Thoracic aorta (tissue), 2 donors: Measurements from ENCODE around the gene CERS1. TPM values are rescaled to one million over a fixed set of nuclear protein-coding genes. Genes with fewer than 3 reads are reported as not detected.

Source experiments
- ATAC-seq: fragments of 150-250 bp; one replicate; pipeline ENCODE4 v1.8.0; 2017; ENCODE audit warnings: low read depth; ENCODE audit not compliant: insufficient number of reproducible peaks, low FRiP score
- DNase-seq: peaks from one replicate; pipeline ENCODE4 v3.0.0-alpha.2; 2020; ENCODE audit warnings: low spot score
- H3K27ac ChIP-seq, 2 donors: fragments of 200-600 bp; sonication (generic); 1 replicate in 1 of 2; 2 replicates in 1 of 2; pipeline ENCODE4 v1.5.1; 2016; ENCODE audit warnings: mild to moderate bottlenecking in 2 of 2, moderate library complexity in 2 of 2
- H3K27me3 ChIP-seq: fragments of 200-600 bp; sonication (generic); replicated peaks from 2 replicates; pipeline ENCODE4 v1.6.0; 2016; ENCODE audit warnings: mild to moderate bottlenecking; ENCODE audit not compliant: insufficient read depth
- H3K36me3 ChIP-seq: fragments of 200-600 bp; sonication (generic); one replicate; pipeline ENCODE4 v1.5.1; 2016
- H3K4me1 ChIP-seq, 2 donors: fragments of 200-600 bp; sonication (generic); 1 replicate in 1 of 2; 2 replicates in 1 of 2; pipeline versions ENCODE4 v1.5.1 to v1.6.0; 2016; ENCODE audit warnings: low read depth in 2 of 2, mild to moderate bottlenecking in 1 of 2; ENCODE audit not compliant: control insufficient read depth in 1 of 2
- H3K4me3 ChIP-seq: fragments of 200-600 bp; sonication (generic); 2 replicates; pipeline ENCODE4 v1.5.1; 2016; ENCODE audit warnings: mild to moderate bottlenecking
- H3K9me3 ChIP-seq: fragments of 200-600 bp; sonication (generic); 2 replicates; pipeline ENCODE4 v1.5.1; 2016
- total RNA-seq, 2 donors: library from RNA; depleted of rRNA; stranded (reverse); fragments of >200 nt; gene quantifications; one replicate each; pipeline versions ENCODE4 v1.1.0 to v1.2.3, GENCODE V29; 2016
- TF ChIP-seq, protein P1 (sequence below): fragments of 200-600 bp; sonication (generic); IDR thresholded peaks from one replicate; pipeline ENCODE4 v1.5.1; 2019; ENCODE audit warnings: antibody characterized with exemption

Gene CERS1
- total RNA-seq, 2 donors from 2014 or later = 1.1 to 1.7 TPM

DNA sequence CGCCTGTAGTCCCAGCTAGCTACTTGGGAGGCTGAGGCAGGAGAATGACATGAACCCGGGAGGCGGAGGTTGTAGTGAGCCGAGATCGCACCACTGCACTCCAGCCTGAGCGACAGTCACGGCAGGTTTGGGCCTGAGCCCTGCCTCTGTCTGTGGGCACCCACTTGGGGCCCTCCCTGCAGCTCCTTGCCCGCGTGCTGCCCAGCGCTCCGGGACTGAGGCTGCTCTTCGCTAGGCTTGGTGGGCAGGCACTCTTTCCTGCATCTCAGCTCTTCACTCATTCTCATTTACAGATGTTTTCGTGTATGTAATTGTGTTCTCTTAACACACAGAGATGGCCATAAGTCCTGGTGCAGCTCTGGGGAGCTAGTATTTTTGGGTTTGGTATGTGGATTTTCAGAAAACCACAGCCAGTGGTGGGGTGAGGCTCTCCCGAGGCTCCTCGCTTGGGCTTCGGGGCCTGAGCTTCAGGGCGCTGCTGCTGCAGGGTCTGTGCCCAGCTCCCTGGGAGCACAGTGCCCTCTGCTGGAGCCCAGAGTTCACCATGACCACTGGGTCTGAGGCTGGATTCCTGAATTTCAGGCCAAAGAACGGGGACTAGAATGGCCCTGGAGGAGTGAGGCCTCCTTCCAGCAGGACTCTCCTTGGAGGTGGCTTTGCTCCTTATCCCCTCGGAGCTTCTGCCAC, 49.0 kb downstream of the CERS1 start:
- H3K4me3 ChIP-seq = no peak overlapping the region
- DNase-seq (no peak), ATAC-seq (no peak)
- no peaks in the 10 kb centered on the region for H3K27me3 ChIP-seq
- TF ChIP-seq, protein P1, sequence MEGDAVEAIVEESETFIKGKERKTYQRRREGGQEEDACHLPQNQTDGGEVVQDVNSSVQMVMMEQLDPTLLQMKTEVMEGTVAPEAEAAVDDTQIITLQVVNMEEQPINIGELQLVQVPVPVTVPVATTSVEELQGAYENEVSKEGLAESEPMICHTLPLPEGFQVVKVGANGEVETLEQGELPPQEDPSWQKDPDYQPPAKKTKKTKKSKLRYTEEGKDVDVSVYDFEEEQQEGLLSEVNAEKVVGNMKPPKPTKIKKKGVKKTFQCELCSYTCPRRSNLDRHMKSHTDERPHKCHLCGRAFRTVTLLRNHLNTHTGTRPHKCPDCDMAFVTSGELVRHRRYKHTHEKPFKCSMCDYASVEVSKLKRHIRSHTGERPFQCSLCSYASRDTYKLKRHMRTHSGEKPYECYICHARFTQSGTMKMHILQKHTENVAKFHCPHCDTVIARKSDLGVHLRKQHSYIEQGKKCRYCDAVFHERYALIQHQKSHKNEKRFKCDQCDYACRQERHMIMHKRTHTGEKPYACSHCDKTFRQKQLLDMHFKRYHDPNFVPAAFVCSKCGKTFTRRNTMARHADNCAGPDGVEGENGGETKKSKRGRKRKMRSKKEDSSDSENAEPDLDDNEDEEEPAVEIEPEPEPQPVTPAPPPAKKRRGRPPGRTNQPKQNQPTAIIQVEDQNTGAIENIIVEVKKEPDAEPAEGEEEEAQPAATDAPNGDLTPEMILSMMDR = peak; percentile 77
- peaks cover 14% of the 10 kb centered on the region for H3K36me3 ChIP-seq
- H3K4me1 ChIP-seq = peaks cover 40 to 70% of the 10 kb centered on the region in 2 donors
- peak overlapping the region in 1 of 2 donors; percentile 5 for H3K27ac ChIP-seq
- no peaks in the 10 kb centered on the region for H3K9me3 ChIP-seq

- DNase-seq (no peak), ATAC-seq (no peak)
- TF ChIP-seq, protein P1 = no peak
- H3K27me3 ChIP-seq = no peaks in the 10 kb centered on the region
- peaks cover 5% of the 10 kb centered on the region for H3K36me3 ChIP-seq
- no peak overlapping the region for H3K4me3 ChIP-seq
- H3K9me3 ChIP-seq = no peaks in the 10 kb centered on the region
- no peak overlapping the region for H3K27ac ChIP-seq
- peaks cover 44 to 76% of the 10 kb centered on the region in 2 donors for H3K4me1 ChIP-seq
Measured at GRCh38 chr19:18845961-18846360, 50.0 kb downstream of the CERS1 start.

DNA sequence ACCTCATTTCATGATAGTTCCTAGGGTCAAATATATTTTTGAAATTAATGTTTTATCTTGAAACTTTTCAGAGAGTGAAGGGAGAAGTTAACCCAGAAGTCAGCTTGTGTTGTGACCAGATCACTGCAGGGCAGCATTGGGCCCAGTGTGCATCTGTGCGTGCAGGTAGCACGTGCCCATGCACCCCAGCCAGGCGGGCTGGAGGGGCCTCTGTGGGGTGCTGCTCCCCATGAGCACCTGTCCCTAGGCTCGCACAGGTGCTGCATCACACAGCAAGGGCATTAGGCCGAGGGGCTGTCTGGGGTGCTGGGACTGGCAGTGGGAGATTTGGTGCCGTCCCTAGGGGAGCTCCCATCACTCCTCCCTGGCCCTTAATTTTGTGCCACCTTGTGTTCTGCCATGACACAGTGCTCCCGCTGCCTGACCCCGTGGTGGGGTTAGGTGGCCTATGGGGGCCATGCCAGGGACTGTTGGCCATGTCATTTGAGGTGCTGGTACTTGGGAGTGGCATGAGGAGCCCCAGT, 51.1 kb downstream of the CERS1 start:
- Histone ChIP-seq H3K4me1 (peaks cover 40 to 76% of the 10 kb centered on the region in 2 donors), H3K36me3 (no peaks in the 10 kb centered on the region), H3K4me3 (no peak overlapping the region), H3K27ac (no peak overlapping the region), H3K27me3 (no peaks in the 10 kb centered on the region), H3K9me3 (no peaks in the 10 kb centered on the region)
- no peak for ATAC-seq
- no peak for DNase-seq
- TF ChIP-seq, protein P1 = no peak

- H3K36me3 ChIP-seq = no peaks in the 10 kb centered on the region
- H3K4me1 ChIP-seq = peaks cover 38 to 76% of the 10 kb centered on the region in 2 donors
- no peaks in the 10 kb centered on the region for H3K27me3 ChIP-seq
- H3K4me3 ChIP-seq = no peak overlapping the region
- H3K9me3 ChIP-seq = no peaks in the 10 kb centered on the region
- TF ChIP-seq, protein P1 = no peak
- no peak for ATAC-seq
- no peak overlapping the region for H3K27ac ChIP-seq
- DNase-seq = no peak
Measured at GRCh38 chr19:18843960-18844359, 52.0 kb downstream of the CERS1 start.

DNA sequence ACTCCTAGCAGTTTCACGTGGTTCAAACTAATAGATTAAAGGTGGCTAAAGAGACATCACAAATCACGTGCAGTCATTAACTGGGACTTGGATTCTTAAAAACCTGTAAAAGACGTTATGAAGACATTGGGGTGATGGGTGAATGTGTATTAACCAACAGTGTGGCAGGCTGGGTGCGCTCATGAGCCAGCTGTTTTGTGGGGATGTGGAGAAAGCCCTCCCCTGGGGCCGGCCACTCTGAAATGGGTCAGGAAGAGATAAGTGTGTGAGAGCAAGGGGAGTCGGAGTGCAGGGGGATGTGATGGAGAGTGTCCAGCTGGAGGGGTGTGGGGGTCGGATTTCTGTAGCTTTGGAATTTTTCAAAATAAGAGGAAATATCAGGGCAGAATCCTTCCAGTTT, 53.8 kb downstream of the CERS1 start:
- no peak for DNase-seq
- Histone ChIP-seq H3K27ac (no peak overlapping the region), H3K27me3 (no peaks in the 10 kb centered on the region), H3K9me3 (no peaks in the 10 kb centered on the region), H3K4me3 (no peak overlapping the region), H3K4me1 (peaks cover 27 to 66% of the 10 kb centered on the region in 2 donors), H3K36me3 (no peaks in the 10 kb centered on the region)
- TF ChIP-seq, protein P1 = no peak
- ATAC-seq = no peak
